Measurements from ENCODE around the gene A2ML1. TPM values are rescaled to one million over a fixed set of nuclear protein-coding genes. Genes with fewer than 3 reads are reported as not detected.
A peak's percentile ranks its signal among the peaks of the same experiment; 100 is the strongest.

A2ML1 gene
- total RNA-seq, 2 donors from 2014 or later, result 0.27 TPM; not detected in 1

DNA sequence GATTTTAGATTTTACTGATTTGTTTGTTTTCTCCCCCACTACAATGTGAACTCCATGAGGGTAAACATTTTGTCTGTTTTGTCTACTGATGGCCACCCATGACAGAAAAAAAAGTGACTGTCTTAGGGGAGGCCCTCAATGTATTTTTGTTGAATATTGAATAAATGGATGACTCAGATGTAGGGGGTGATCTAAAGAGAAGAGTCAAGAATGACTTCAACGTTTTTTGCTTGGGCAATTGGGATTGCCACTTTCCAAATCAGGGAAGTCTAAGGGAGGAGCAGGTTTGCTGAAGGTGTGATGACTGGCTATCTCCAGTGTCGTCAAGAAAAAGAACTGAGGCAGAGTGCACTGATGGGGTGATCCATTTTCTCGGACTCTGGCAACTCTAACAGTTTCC lies 81.2 kb downstream of the A2ML1 start:
- no peak overlapping the region for H3K27ac ChIP-seq
- ATAC-seq (ENCODE audit: insufficient number of reproducible peaks, low FRiP score, low read depth), result no peak
- H3K9me3 ChIP-seq, result no peaks in the 10 kb centered on the region
- TF ChIP-seq, protein P1, sequence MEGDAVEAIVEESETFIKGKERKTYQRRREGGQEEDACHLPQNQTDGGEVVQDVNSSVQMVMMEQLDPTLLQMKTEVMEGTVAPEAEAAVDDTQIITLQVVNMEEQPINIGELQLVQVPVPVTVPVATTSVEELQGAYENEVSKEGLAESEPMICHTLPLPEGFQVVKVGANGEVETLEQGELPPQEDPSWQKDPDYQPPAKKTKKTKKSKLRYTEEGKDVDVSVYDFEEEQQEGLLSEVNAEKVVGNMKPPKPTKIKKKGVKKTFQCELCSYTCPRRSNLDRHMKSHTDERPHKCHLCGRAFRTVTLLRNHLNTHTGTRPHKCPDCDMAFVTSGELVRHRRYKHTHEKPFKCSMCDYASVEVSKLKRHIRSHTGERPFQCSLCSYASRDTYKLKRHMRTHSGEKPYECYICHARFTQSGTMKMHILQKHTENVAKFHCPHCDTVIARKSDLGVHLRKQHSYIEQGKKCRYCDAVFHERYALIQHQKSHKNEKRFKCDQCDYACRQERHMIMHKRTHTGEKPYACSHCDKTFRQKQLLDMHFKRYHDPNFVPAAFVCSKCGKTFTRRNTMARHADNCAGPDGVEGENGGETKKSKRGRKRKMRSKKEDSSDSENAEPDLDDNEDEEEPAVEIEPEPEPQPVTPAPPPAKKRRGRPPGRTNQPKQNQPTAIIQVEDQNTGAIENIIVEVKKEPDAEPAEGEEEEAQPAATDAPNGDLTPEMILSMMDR (IDR thresholded peaks at IDR 0.05), result no peak
- H3K27me3 ChIP-seq (replicated peaks; ENCODE audit: insufficient read depth), result no peaks in the 10 kb centered on the region
- no peaks in the 10 kb centered on the region for H3K36me3 ChIP-seq
- no peak overlapping the region for H3K4me3 ChIP-seq
- no peak for DNase-seq (ENCODE audit: low spot score)
- peaks cover 0 to 20% of the 10 kb centered on the region in 2 donors for H3K4me1 ChIP-seq (ENCODE audit: control insufficient read depth in 1 of 2, low read depth in 2 of 2)

DNA sequence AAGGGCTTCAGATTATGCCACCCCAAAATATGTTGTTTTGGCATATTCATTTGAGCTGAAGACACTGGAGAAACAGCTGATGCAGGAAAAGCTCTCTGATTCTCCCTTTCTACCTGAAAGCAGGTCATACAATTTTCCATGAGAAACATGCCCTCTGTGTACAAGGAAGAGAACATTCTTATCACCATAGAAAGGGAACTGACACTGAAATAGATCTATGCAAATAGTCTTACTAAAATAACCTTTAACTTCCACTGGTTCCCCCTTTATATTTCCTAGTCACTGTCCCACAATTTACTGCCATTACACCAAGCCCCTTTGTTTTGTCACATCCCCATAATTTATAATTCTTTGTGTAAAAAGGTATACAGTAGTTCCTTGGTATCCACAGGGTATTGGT lies 82.2 kb downstream of the A2ML1 start:
- DNase-seq (ENCODE audit: low spot score) (no peak), ATAC-seq (ENCODE audit: insufficient number of reproducible peaks, low FRiP score, low read depth) (no peak)
- TF ChIP-seq, protein P1 (IDR thresholded peaks at IDR 0.05), result no peak
- H3K4me3 ChIP-seq, result no peak overlapping the region
- H3K9me3 ChIP-seq, result no peaks in the 10 kb centered on the region
- no peaks in the 10 kb centered on the region for H3K36me3 ChIP-seq
- H3K27me3 ChIP-seq (replicated peaks; ENCODE audit: insufficient read depth), result no peaks in the 10 kb centered on the region
- H3K27ac ChIP-seq, result no peak overlapping the region
- H3K4me1 ChIP-seq (ENCODE audit: control insufficient read depth in 1 of 2, low read depth in 2 of 2), result peaks cover 0 to 20% of the 10 kb centered on the region in 2 donors

DNA sequence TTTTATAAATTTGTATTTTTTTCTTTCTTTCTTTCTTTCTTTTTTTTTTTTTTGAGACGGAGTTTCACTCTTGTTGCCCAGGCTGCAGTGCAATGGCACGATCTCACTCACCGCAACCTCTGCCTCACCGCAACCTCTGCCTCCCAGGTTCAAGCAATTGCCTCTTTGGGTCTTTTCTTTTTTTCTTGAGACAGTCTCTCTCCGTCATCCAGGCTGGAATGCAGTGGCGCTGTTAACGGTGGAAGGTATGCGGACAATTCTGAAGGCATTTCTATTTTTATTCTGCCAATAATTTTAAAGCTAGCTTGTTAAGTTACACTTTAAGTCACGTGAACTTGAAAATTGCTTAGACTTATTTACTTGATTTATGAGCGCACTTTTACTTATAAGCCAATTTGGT lies 83.1 kb downstream of the A2ML1 start:
- DNase-seq (ENCODE audit: low spot score) (no peak), ATAC-seq (ENCODE audit: insufficient number of reproducible peaks, low FRiP score, low read depth) (no peak)
- H3K27ac ChIP-seq, result no peak overlapping the region
- peaks cover 0 to 20% of the 10 kb centered on the region in 2 donors for H3K4me1 ChIP-seq (ENCODE audit: control insufficient read depth in 1 of 2, low read depth in 2 of 2)
- H3K36me3 ChIP-seq, result no peaks in the 10 kb centered on the region
- H3K27me3 ChIP-seq (replicated peaks; ENCODE audit: insufficient read depth), result no peaks in the 10 kb centered on the region
- H3K4me3 ChIP-seq, result peak overlapping the region; percentile 44
- H3K9me3 ChIP-seq, result no peaks in the 10 kb centered on the region
- TF ChIP-seq, protein P1 (IDR thresholded peaks at IDR 0.05), result no peak

DNA sequence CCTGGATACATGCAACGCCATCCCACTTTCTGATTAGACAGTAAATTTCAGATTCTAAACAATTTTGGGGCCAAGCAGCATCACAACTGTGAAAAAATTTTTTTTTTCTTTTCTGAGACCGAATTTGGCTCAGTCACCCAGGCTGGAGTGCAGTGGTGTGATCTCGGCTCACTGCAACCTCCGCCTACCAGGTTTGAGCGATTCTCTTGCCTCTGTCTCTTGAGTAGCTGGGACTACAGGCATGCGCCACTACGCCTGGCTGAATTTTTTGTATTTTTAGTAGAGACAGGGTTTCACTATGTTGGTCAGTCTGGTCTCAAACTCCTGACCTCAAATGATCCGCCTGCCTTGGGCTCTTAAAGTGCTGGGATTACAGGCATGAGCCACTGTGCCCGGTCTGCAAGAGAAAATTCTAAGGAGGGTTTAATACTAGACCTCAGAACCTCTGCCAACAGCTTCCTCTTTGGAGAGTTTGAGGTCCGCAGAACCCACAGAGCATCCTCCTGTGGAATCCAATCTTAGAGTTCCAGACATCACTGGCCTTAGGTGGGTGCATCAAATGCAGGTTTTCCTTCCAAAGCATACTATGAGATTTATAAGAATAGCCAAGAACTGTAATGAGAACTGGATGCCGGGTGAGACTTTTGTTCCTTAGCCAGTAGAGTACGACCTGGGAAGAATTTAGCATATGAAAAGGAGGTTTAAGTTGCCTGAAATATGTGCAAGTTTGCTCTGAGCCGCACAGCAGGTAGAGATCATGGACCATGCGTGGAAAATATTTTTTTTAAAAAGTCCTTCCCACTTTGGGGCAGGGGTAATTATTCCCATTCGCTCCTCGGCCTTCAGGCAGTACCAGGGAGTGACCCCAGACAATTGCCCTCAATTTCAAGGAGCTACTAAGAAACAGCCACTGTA lies 84.1 kb downstream of the A2ML1 start:
- H3K27me3 ChIP-seq (replicated peaks; ENCODE audit: insufficient read depth), result no peaks in the 10 kb centered on the region
- no peak overlapping the region for H3K4me3 ChIP-seq
- H3K9me3 ChIP-seq, result no peaks in the 10 kb centered on the region
- TF ChIP-seq, protein P1 (IDR thresholded peaks at IDR 0.05), result no peak
- DNase-seq (ENCODE audit: low spot score) (no peak), ATAC-seq (ENCODE audit: insufficient number of reproducible peaks, low FRiP score, low read depth) (no peak)
- H3K4me1 ChIP-seq (ENCODE audit: control insufficient read depth in 1 of 2, low read depth in 2 of 2), result peaks cover 0 to 20% of the 10 kb centered on the region in 2 donors
- H3K27ac ChIP-seq, result no peak overlapping the region
- no peaks in the 10 kb centered on the region for H3K36me3 ChIP-seq

DNA sequence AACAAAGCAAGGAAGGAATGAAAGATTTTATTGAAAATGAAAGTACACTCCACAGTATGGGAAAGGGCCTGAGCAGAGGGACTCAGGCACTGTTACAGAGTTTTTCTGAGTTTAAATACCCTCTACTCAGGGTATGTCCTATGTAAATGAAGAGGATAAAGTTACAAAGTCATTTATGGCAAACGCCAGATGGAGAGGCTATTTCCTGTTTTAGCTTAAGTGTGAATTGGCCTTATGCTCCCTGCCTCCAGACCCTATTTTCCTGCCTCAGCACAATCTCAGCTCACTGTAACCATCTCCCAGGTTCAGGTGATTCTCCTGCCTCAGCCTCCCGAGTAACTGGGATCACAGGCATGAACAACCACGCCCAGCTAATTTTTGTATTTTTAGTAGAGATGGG lies 85.1 kb downstream of the A2ML1 start:
- H3K4me3 ChIP-seq, result no peak overlapping the region
- no peaks in the 10 kb centered on the region for H3K27me3 ChIP-seq (replicated peaks; ENCODE audit: insufficient read depth)
- no peaks in the 10 kb centered on the region for H3K9me3 ChIP-seq
- no peak for DNase-seq (ENCODE audit: low spot score)
- H3K36me3 ChIP-seq, result no peaks in the 10 kb centered on the region
- H3K4me1 ChIP-seq (ENCODE audit: control insufficient read depth in 1 of 2, low read depth in 2 of 2), result peaks cover 0 to 22% of the 10 kb centered on the region in 2 donors
- no peak for ATAC-seq (ENCODE audit: insufficient number of reproducible peaks, low FRiP score, low read depth)
- H3K27ac ChIP-seq, result no peak overlapping the region
- TF ChIP-seq, protein P1 (IDR thresholded peaks at IDR 0.05), result no peak

Data from thoracic aorta (tissue), 2 donors.